ENCODE results near the gene SMPX. TPM values are rescaled to one million over a fixed set of nuclear protein-coding genes. Genes with fewer than 3 reads are reported as not detected.

SMPX gene
- total RNA-seq, 1 donor from 2014 or later = not detected

DNA sequence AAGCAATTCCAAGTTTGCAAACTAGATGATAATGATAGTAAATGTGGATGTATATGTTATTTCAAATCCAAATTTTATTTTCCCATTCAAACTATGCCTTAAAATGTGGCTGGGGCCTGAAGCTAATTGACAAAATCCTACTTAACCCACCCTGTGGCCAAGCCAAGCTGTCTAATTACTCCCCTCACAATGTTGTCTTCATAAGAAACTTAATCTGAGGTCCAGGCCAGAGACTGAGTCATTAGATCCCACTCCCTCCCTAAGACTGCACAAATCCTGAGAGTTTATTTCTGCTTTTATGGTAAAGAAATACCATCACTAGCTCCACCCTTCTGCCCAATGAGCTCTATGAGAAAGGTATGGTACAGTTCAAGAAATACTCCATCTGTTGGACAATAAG is 16.6 kb downstream of the SMPX start:
- intact Hi-C loops (cut with micrococcal nuclease) = no loop called here

DNA sequence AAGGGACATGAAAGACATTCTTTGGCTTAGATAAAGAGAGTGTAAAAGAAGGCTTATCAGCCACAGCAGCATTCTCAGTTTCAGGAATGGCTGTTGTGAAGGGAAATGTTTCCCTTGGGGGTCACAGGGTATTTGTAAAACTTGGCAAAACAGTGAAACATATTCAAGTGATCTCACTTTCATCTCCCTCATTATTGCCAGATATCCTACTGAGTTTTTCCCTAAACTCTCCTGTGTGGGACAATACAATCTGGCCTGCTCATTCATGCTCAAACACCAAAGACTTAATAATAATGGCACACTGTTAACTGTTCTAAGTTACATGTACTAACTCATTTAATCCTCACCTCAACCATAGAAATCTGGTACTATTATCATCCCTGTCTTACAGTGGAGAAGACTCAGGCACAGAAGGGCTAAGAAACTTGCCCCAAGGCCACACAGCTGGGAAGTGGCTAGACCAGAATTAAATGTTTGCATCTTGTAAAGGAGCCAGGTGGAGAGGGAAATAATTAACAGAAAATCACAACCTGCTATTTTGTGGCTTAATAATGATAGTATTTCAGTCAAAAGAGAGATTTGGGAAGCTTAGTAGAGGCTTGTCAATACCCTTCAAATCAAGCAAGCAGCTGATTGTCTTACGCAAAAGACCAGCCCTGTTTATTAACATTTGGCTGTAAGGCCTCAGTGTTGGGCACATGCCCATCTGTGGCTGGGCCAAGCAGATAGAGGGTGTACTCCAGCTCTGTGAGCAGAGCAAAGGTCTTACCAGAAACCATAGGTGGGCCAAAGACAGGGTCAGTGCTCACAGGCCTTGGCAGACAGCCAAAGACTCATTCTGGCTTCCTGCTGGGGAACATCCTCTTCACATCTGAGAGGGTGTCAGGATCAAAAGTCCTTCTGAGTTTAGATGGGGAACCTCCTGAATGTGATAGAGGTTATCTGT is 17.3 kb downstream of the SMPX start:
- intact Hi-C loops (cut with micrococcal nuclease) = no loop called here
- peaks cover 8% of the 10 kb centered on the region for H3K27me3 Mint-ChIP-seq
- ChIA-PET CTCF (interaction anchor here (1.3 to 1.5 kb wide), 2 partner anchors 260 to 1211 kb away, joined by 3 to 4 read pairs; no protein-coding TSS in a partner anchor), POLR2A (no interaction called here)
- no peak for ATAC-seq (ENCODE audit: low read depth)
- H3K4me3 Mint-ChIP-seq = no peak overlapping the region
- H3K36me3 Mint-ChIP-seq (ENCODE audit: low read depth) = no peaks in the 10 kb centered on the region
- TF ChIP-seq, protein P1, sequence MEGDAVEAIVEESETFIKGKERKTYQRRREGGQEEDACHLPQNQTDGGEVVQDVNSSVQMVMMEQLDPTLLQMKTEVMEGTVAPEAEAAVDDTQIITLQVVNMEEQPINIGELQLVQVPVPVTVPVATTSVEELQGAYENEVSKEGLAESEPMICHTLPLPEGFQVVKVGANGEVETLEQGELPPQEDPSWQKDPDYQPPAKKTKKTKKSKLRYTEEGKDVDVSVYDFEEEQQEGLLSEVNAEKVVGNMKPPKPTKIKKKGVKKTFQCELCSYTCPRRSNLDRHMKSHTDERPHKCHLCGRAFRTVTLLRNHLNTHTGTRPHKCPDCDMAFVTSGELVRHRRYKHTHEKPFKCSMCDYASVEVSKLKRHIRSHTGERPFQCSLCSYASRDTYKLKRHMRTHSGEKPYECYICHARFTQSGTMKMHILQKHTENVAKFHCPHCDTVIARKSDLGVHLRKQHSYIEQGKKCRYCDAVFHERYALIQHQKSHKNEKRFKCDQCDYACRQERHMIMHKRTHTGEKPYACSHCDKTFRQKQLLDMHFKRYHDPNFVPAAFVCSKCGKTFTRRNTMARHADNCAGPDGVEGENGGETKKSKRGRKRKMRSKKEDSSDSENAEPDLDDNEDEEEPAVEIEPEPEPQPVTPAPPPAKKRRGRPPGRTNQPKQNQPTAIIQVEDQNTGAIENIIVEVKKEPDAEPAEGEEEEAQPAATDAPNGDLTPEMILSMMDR (IDR thresholded peaks at IDR 0.05) = no peak
- H3K9me3 Mint-ChIP-seq = no peaks in the 10 kb centered on the region
- H3K4me1 Mint-ChIP-seq = no peaks in the 10 kb centered on the region
- no peak overlapping the region for H3K27ac Mint-ChIP-seq
- DNase-seq = no peak

More for the DNA sequence above, 16.6 kb downstream of the SMPX start:
- Mint-ChIP-seq H3K27ac (no peak overlapping the region), H3K4me1 (no peaks in the 10 kb centered on the region), H3K9me3 (no peaks in the 10 kb centered on the region), H3K27me3 (peaks cover 5% of the 10 kb centered on the region), H3K36me3 (ENCODE audit: low read depth) (no peaks in the 10 kb centered on the region), H3K4me3 (no peak overlapping the region)
- ChIA-PET CTCF (interaction anchor here (1.3 to 1.5 kb wide), 2 partner anchors 261 to 1212 kb away, joined by 3 to 4 read pairs; no protein-coding TSS in a partner anchor), POLR2A (no interaction called here)
- TF ChIP-seq, protein P1 (IDR thresholded peaks at IDR 0.05) = no peak
- DNase-seq (no peak), ATAC-seq (ENCODE audit: low read depth) (no peak)

DNA sequence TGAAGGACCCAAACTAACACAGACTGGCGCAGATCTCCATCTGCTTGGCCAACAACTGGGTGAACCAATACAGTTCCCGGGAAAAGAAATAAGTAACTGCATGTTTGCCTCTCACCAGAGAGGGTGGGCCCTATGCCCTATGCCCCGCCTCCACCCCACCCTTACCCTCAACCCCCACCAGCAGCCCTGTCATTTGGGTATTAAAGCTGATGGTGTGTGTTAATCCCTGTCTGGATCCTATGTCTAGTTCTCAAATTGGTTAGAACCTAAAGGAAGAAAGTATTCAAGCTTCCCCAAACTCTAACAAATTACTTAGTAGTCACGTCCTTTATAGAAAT is 19.0 kb downstream of the SMPX start:
- H3K27me3 Mint-ChIP-seq = peaks cover 9% of the 10 kb centered on the region
- H3K36me3 Mint-ChIP-seq (ENCODE audit: low read depth) = no peaks in the 10 kb centered on the region
- no peak overlapping the region for H3K27ac Mint-ChIP-seq
- H3K9me3 Mint-ChIP-seq = no peaks in the 10 kb centered on the region
- intact Hi-C loops (cut with micrococcal nuclease) = no loop called here
- H3K4me1 Mint-ChIP-seq = no peaks in the 10 kb centered on the region
- TF ChIP-seq, protein P1 (IDR thresholded peaks at IDR 0.05) = no peak
- H3K4me3 Mint-ChIP-seq = no peak overlapping the region
- CTCF ChIA-PET = no interaction called here
- POLR2A ChIA-PET = no interaction called here
- DNase-seq = no peak
- no peak for ATAC-seq (ENCODE audit: low read depth)

DNA sequence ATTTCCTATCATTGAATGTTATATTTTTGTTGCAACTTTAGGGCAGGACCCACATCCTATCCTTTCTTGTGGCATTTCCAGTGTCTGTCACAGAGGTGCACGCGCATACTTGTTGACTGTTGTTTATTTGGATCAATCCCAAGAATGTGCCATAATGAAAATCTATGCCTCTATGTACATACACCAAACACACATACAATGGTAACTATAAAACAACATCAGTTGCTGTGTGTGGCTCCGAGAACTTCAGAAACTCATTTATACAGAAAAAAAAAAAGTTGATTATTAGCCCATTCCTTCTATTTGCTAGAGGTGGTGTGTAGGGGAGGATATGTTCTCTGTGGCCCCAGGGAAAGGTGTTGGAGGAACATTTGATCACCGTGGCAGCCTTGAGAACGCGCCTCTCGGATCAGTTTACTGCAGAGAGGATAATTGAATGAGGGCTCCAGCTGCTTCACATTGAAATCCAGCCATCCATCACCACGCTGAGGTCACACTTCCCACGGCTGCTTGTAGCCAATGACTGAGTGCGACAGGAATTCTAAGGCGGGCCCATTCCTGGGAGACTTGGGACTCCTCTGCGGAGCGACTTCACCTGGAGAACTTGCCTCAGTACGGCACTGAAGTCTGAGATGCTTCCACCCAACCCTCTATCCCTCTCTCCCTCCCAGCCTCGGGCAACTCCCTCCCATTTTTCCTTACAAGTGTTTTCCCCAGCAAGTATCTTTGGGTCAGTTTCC is 19.5 kb downstream of the SMPX start:
- POLR2A ChIA-PET = no interaction called here

More for the DNA sequence above, 19.5 kb downstream of the SMPX start:
- intact Hi-C loops (cut with micrococcal nuclease) = no loop called here
- ATAC-seq (ENCODE audit: low read depth) (no peak), DNase-seq (no peak)
- Mint-ChIP-seq H3K27me3 (peaks cover 9% of the 10 kb centered on the region), H3K4me1 (no peaks in the 10 kb centered on the region), H3K4me3 (no peak overlapping the region), H3K36me3 (ENCODE audit: low read depth) (no peaks in the 10 kb centered on the region), H3K9me3 (no peaks in the 10 kb centered on the region), H3K27ac (no peak overlapping the region)
- CTCF ChIA-PET = no interaction called here
- TF ChIP-seq, protein P1 (IDR thresholded peaks at IDR 0.05) = no peak
